ENCODE measurements around the gene KLRC3. TPM values are rescaled to one million over a fixed set of nuclear protein-coding genes. Genes with fewer than 3 reads are reported as not detected.
A peak's percentile ranks its signal among the peaks of the same experiment; 100 is the strongest.
"Not testable (repeated sequence)": the region's sequence is repeated elsewhere in the genome, so short reads cannot be mapped to it uniquely, and the experiment has no call there.

The KLRC3 gene
- total RNA-seq, 1 donor from 2014 or later = not detected

- FAIRE-seq (no peak), DNase-seq (ENCODE audit: low read depth) (peak; percentile 91)
- H3K27me3 ChIP-seq (ENCODE audit: control insufficient read depth, insufficient read depth, low read length) = no peaks in the 10 kb centered on the region
- peaks cover 2% of the 10 kb centered on the region for H3K36me3 ChIP-seq (ENCODE audit: control insufficient read depth, insufficient read depth, low read length)
- no peak overlapping the region for H3K4me3 ChIP-seq (ENCODE audit: low read depth, low read length)
- no peak for TF ChIP-seq CTCF (IDR thresholded peaks at IDR 0.05; ENCODE audit: insufficient read depth, low read length, severe bottlenecking)
Observed at GRCh38 chr12:10385166-10385613, 35.2 kb downstream of the KLRC3 start.

- no peak for TF ChIP-seq CTCF (IDR thresholded peaks at IDR 0.05; ENCODE audit: insufficient read depth, low read length, severe bottlenecking)
Observed at GRCh38 chr12:10384191-10384590, 36.2 kb downstream of the KLRC3 start.

GRCh38 chr12:10381928-10382628, 38.3 kb downstream of the KLRC3 start:
- DNase-seq (ENCODE audit: low read depth) (no peak), FAIRE-seq (no peak)
- H3K36me3 ChIP-seq (ENCODE audit: control insufficient read depth, insufficient read depth, low read length) = peaks cover 2% of the 10 kb centered on the region
- H3K4me3 ChIP-seq (ENCODE audit: low read depth, low read length) = no peak overlapping the region
- no peak for TF ChIP-seq CTCF (IDR thresholded peaks at IDR 0.05; ENCODE audit: insufficient read depth, low read length, severe bottlenecking)
- no peaks in the 10 kb centered on the region for H3K27me3 ChIP-seq (ENCODE audit: control insufficient read depth, insufficient read depth, low read length)

More at GRCh38 chr12:10384191-10384590, 36.2 kb downstream of the KLRC3 start:
- no peak for DNase-seq (ENCODE audit: low read depth)
- H3K27me3 ChIP-seq (ENCODE audit: control insufficient read depth, insufficient read depth, low read length) = no peaks in the 10 kb centered on the region
- FAIRE-seq = no peak
- H3K36me3 ChIP-seq (ENCODE audit: control insufficient read depth, insufficient read depth, low read length) = peaks cover 2% of the 10 kb centered on the region
- H3K4me3 ChIP-seq (ENCODE audit: low read depth, low read length) = no peak overlapping the region

DNA sequence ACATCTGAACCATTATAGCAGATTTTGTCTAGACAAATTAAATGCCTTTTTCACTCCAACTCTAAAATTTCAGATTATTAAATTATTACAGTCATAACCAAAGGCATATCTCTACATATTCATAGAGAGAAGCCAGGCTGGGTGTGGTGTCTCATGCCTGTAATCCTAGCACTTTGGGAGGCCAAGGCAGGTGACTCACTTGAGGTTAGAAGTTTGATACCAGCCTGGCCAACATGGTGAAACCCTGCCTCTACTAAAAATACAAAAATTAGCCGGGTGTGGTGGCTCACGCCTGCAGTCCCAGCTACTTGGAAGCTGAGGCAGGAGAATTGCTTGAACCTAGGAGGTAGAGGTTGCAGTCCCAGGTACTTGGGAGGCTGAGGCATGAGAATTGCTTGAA, 41.7 kb downstream of the KLRC3 start:
- H3K27me3 ChIP-seq (ENCODE audit: control insufficient read depth, insufficient read depth, low read length); FAIRE-seq; H3K4me3 ChIP-seq (ENCODE audit: low read depth, low read length); H3K36me3 ChIP-seq (ENCODE audit: control insufficient read depth, insufficient read depth, low read length): not testable (repeated sequence)
- DNase-seq (ENCODE audit: low read depth) = peak; percentile 52

DNA sequence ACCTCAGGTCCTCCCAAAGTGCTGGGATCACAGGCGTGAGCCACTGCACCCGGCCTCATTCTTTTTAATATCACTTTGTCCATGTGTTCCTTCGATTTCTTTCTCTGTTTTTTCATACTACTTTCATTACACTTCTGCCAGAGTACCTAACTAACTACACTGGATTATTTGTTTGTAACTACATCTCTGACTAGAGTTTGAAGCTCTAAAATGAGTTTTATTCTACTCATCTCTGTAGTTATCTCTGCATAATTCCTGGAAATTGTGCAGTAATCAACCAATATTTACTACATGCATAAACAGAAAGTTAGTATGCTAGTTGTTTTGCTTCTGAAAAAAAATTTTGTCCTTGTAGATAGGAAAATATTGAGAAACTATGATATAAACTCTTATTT, 45.8 kb downstream of the KLRC3 start:
- no peaks in the 10 kb centered on the region for H3K36me3 ChIP-seq (ENCODE audit: control insufficient read depth, insufficient read depth, low read length)
- no peak for TF ChIP-seq CTCF (IDR thresholded peaks at IDR 0.05; ENCODE audit: insufficient read depth, low read length, severe bottlenecking)

DNA sequence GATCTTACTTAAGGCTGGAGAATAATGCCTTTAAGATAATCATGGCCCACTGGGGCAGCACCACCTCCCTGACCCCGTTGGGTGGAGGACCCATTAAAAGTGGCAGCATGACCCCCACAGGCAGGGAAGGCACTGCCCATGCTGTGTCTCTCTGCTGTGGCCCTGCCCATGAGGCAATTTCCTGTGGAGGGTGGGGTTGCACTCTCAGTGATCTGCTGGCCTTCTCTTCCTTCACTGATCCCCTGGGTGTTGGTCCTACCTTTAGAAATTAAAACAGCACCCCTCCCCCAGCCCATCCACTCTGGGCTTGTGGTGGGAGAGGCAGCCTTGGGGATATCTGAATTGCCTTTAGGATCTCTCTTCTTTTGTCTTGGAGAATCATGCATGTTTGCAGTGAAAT, 47.8 kb downstream of the KLRC3 start:
- FAIRE-seq = no peak
- Histone ChIP-seq H3K27me3 (ENCODE audit: control insufficient read depth, insufficient read depth, low read length) (no peaks in the 10 kb centered on the region), H3K36me3 (ENCODE audit: control insufficient read depth, insufficient read depth, low read length) (no peaks in the 10 kb centered on the region), H3K4me3 (ENCODE audit: low read depth, low read length) (no peak overlapping the region)
- DNase-seq (ENCODE audit: low read depth) = no peak
- TF ChIP-seq CTCF (IDR thresholded peaks at IDR 0.05; ENCODE audit: insufficient read depth, low read length, severe bottlenecking) = no peak

More for the DNA sequence above, 45.8 kb downstream of the KLRC3 start:
- no peaks in the 10 kb centered on the region for H3K27me3 ChIP-seq (ENCODE audit: control insufficient read depth, insufficient read depth, low read length)
- DNase-seq (ENCODE audit: low read depth) (no peak), FAIRE-seq (no peak)
- H3K4me3 ChIP-seq (ENCODE audit: low read depth, low read length) = no peak overlapping the region

- FAIRE-seq; H3K4me3 ChIP-seq (ENCODE audit: low read depth, low read length); H3K27me3 ChIP-seq (ENCODE audit: control insufficient read depth, insufficient read depth, low read length); H3K36me3 ChIP-seq (ENCODE audit: control insufficient read depth, insufficient read depth, low read length): not testable (repeated sequence)
- DNase-seq (ENCODE audit: low read depth) = peak; percentile 19
Observed at GRCh38 chr12:10371893-10372535, 48.4 kb downstream of the KLRC3 start.

All from bronchial epithelial cell (primary cell).